HG03575 (cell line): Measurements from ENCODE around the gene PRRC2B.

Source experiments
- ATAC-seq: cut with Tn5 transposase; IDR thresholded peaks from one replicate; pipeline ENCODE4 v1.9.1; 2021; ENCODE audit not compliant: unreplicated experiment, insufficient number of reproducible peaks, low FRiP score; ENCODE audit errors: extremely low read depth

Gene PRRC2B

DNA sequence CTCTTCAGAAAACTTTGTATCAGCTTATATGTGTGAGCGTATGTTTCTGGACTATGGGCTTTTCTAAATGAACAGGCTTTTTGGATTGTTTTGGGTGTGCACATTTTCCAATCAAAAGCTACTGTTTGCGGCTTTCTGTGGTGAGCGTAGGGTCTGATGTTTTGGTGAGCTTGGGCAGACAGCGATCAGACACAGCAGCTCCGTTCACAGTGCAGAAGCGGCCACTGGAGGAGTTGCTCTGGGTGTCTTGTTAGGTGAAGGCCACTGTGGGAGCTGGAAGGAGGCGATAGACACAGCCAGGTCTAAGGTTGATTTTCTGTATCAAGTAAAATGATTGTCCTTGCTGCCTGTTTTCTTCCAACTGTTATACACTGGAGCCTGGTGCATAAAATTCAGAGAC is 11.1 kb downstream of the PRRC2B start:
- ATAC-seq: no peak

GRCh38 chr9:131405428-131405827 is 11.5 kb downstream of the PRRC2B start:
- ATAC-seq: no peak

DNA sequence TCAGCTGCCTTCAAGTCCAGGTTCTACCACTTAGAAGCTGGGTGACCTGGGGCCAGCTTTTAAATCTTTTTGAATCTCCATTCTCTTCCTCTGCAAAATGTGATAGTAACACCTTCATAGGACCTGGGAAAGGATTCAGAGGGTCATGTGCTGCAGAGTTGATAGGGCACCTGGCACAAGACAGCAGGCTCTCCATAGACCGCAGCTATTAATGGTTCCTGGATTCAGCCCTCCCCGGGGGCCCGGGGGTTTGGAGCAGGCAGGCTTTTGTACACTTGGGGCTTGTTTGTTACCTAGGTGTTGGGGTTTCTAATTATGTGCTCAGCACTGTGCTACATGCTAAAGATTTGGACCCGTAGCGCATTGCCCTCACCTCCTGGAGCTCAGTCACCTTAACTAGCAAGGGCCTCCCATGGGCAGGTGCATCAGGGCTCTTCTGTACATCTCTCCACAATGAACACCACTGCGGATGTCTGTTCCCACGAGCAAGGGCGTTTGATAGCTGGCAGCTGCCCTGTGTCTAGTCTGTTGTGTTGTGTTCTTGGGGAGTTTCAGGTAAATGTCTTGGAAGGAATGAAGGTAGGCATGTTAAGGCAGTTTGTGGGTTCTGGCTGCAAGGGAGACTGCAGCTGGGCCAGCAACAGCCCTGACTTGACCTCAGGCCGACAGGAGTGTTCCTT is 12.1 kb downstream of the PRRC2B start:
- ATAC-seq: no peak

- no peak for ATAC-seq
These were observed 12.9 kb downstream of the PRRC2B start for GRCh38 chr9:131406563-131407436.

- ATAC-seq: no peak
These were observed 13.9 kb downstream of the PRRC2B start for GRCh38 chr9:131407717-131408195.

GRCh38 chr9:131409458-131409992 is 15.6 kb downstream of the PRRC2B start:
- ATAC-seq: no peak

DNA sequence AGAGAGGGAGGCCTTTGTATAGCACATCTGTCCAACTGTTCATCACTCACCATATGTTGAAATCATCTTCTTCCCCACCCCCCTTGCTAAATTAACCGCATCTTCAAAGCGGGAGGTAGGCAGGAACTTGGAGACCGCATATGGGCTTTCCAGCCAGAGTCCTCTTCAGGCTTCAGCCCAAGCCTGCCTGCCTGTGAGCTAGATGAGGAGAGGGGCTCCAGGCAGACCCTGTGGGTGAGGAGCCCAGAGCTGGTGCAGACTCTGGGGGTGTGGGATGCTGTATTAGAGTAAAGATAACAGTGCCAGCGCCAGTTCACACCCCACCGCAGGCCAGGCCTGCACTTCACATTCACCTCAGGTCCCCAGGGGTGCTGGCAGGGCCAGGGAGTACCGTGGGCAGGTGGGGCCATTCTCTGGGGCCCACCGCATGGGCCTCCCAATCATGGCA is 16.2 kb downstream of the PRRC2B start:
- no peak for ATAC-seq

GRCh38 chr9:131411719-131412681 is 18.1 kb downstream of the PRRC2B start:
- ATAC-seq: no peak

DNA sequence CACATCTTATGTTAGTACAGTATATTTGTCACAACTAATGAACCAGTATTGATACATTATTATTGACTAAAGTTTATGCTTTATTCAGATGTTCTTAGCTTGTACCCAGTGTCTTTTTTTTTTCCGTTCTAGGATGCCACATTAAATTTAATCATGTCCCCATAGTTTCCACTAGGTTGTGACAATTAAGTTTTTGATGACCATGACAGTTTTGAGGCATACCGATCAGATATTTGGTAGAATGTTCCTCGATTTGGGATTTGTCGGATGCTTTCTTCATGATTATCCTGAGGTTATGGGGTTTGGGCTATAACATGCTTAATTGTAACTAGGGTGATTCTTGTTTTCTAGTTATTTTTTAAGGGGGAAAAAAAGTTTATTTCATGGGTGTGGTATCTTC is 22.6 kb downstream of the PRRC2B start:
- ATAC-seq: no peak

DNA sequence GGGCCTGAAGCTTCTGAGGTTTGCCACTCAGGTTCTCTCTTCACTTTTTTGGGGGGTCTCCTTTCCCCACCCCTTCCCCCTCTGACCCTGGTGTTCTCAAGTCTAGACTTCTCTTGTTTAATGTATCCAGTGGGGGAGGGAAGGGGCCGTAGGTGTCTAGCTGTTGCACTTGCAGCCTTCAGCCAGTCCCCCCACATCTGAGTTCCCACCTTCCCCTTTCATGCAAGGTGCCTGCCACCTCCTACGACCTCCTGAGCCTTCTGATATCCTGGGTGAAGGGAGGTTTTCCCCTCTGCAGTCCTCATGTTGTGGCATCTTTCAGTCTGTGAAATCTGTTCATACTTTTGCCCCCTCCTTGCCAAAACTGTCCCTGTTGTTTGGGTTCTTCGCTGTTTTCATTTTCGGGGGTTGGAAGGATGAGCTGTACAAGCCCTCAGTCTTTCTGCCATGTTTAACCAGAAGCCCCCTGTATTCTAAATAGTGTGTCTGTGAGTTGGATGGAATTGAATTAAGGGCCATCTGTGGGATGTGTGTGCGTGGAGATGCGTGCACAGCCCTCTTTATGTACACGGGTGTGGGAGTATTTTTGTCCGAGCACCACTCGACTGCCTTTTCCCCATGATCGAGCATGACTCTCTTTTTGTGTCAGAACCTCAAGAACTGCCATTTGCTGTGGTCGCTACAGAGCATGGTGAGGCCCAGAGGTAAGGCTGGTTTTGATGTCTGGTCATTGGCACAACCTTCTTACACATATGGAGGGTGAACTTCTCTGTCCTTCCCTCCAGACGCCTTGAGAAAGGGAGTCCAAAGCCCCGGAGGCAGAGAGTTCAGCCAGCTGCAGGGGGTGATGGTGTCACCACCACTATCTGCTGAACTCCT is 23.6 kb downstream of the PRRC2B start:
- no peak for ATAC-seq

- ATAC-seq: no peak
These were observed 24.5 kb downstream of the PRRC2B start for GRCh38 chr9:131418143-131419025.

GRCh38 chr9:131419026-131419614 is 25.2 kb downstream of the PRRC2B start:
- no peak for ATAC-seq

- ATAC-seq: no peak
These were observed 25.8 kb downstream of the PRRC2B start for GRCh38 chr9:131419716-131420115.

DNA sequence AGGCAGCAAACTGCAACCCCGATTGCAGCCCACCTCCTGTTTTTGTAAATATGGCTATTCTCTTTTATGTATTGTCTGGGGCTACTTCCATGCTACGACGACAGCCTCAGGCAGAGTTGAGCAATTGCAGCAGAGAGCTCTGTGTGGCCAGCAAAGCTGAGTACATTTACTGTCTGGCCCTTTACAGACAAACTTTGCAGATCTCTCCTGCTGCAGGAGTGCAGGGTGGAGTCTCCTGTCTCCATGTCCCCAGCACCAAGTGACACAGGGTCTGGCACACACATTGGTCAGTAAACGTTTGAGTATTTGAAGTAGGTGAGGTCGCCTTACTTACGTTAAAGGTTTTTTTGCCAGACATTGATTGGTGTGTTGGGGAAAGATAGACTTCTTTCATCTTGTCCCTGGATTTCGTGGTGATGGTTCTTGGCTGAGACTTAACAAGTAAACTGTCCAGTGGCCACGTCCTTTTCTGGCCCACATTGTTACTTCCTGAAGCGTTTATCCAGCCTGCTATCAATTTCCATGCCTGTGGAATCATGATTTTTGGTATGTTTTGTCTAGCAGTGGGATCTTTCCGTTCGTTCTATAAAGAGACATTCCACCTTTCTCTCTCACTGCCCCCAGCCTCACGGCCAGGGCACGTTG is 27.2 kb downstream of the PRRC2B start:
- ATAC-seq: no peak

DNA sequence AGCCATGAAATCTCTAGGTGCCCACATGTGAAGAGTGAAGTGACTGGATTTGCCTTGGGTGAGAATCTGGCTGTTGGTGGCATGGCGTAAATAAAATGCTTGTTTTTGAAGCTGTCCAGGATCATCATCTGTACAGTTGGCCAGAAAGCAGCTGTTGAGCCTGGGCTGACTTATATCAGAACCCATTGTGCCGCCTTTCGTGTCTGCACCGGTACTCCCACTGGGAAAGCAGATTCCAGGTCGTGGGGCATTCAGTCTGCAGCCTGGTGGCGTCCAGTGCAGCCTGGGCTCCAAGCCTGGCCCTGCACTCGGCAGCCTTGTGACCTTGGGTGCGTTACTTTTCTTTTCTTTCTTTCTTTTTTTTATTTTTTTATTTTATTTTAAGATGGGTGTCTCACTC is 27.8 kb downstream of the PRRC2B start:
- no peak for ATAC-seq

GRCh38 chr9:131422241-131422792 is 28.4 kb downstream of the PRRC2B start:
- ATAC-seq: no peak
